Measurements from ENCODE around the gene ANKS1A.

ANKS1A gene

DNA sequence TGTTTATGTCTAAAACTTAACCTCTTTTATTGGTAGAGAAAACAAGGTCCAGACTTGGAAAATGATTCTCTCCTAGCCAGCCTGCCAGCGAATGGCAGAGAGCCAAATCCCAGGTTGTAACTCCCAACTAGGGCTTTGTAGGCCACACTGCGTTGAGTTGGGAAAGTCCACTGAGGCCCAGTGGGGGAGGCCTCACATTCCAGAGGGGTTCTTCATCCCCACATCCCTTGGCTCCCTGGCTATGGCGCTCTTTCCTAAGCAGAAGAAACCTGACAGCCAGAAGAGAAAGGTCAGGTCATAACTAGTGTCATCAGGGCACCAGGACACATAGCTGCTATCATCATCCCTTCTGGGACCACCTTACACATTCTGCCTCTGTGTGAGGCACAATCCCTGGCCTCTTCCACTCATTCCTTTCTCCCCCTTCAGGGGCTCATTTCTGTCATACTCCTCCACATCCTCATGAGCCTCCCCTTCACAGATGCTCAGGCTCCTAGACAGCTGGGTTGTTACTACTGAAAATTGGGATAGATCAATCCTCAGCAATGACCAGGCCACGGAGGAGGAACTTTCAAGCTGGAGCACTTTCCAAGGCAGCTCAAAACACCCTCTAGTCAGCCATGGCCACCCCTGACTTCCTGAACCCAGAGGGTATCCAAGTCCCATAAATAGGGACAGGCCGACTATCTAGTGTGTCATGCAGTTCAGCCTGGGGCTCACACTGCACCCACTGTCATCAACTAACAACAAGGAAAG lies 203.5 kb downstream of the ANKS1A start:
- TF ChIP-seq TAF1 (IDR thresholded peaks at IDR 0.05; ENCODE audit: low read depth) (no peak), YY1 (IDR thresholded peaks at IDR 0.05; ENCODE audit: low read depth) (no peak), TEAD4 (IDR thresholded peaks at IDR 0.05) (no peak), CEBPB (IDR thresholded peaks at IDR 0.05) (no peak), FOXM1 (IDR thresholded peaks at IDR 0.05; ENCODE audit: borderline replicate concordance, low read depth) (no peak), EGR1 (IDR thresholded peaks at IDR 0.05) (no peak)
- TF ChIP-seq, protein P1, sequence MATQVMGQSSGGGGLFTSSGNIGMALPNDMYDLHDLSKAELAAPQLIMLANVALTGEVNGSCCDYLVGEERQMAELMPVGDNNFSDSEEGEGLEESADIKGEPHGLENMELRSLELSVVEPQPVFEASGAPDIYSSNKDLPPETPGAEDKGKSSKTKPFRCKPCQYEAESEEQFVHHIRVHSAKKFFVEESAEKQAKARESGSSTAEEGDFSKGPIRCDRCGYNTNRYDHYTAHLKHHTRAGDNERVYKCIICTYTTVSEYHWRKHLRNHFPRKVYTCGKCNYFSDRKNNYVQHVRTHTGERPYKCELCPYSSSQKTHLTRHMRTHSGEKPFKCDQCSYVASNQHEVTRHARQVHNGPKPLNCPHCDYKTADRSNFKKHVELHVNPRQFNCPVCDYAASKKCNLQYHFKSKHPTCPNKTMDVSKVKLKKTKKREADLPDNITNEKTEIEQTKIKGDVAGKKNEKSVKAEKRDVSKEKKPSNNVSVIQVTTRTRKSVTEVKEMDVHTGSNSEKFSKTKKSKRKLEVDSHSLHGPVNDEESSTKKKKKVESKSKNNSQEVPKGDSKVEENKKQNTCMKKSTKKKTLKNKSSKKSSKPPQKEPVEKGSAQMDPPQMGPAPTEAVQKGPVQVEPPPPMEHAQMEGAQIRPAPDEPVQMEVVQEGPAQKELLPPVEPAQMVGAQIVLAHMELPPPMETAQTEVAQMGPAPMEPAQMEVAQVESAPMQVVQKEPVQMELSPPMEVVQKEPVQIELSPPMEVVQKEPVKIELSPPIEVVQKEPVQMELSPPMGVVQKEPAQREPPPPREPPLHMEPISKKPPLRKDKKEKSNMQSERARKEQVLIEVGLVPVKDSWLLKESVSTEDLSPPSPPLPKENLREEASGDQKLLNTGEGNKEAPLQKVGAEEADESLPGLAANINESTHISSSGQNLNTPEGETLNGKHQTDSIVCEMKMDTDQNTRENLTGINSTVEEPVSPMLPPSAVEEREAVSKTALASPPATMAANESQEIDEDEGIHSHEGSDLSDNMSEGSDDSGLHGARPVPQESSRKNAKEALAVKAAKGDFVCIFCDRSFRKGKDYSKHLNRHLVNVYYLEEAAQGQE (IDR thresholded peaks at IDR 0.05; ENCODE audit: low read depth), result no peak

DNA sequence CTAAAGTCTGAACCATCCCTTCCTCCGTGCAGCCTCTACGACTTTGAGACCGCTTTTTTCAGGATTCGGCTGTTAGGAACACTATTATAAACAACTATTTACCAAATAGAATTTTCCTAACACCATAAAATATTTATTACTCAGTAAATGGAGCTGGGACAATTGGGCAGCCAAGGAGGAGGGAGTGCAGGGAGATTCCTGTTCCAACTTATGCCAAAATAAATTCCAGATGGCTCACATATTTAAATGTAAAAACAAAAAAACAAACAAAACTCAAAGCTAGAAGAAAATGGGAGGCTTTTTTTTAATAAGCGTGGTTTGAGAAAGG lies 204.0 kb downstream of the ANKS1A start:
- TF ChIP-seq CREB1 (IDR thresholded peaks at IDR 0.05; ENCODE audit: low read depth), result no peak
- no peak for TF ChIP-seq CEBPB (IDR thresholded peaks at IDR 0.05)
- TF ChIP-seq ZBTB7A (IDR thresholded peaks at IDR 0.05; ENCODE audit: low read depth), result no peak
- TF ChIP-seq, protein P2, sequence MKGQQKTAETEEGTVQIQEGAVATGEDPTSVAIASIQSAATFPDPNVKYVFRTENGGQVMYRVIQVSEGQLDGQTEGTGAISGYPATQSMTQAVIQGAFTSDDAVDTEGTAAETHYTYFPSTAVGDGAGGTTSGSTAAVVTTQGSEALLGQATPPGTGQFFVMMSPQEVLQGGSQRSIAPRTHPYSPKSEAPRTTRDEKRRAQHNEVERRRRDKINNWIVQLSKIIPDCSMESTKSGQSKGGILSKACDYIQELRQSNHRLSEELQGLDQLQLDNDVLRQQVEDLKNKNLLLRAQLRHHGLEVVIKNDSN (IDR thresholded peaks at IDR 0.05), result no peak

DNA sequence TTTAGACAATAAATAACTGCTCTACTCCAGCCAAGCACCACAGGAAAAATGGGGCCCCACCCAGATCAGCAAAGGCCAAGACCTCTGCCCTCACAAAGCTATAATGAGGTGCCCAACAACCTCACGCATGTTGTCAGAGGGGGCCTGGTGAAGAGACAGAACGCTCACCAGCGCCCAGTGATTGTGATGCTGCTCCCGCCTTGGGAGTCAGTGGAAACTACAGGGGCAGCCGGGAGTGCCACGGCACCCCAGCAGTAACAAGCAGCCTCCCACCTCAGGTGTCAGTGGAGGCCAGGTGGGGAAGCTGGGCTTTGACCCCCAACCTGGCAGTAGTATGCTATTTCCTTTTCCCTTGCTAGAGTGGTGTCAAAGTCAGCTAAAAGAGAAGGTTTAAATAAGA lies 204.7 kb downstream of the ANKS1A start:
- TF ChIP-seq, protein P2 (IDR thresholded peaks at IDR 0.05), result no peak
- TF ChIP-seq NFIC (IDR thresholded peaks at IDR 0.05), result no peak

DNA sequence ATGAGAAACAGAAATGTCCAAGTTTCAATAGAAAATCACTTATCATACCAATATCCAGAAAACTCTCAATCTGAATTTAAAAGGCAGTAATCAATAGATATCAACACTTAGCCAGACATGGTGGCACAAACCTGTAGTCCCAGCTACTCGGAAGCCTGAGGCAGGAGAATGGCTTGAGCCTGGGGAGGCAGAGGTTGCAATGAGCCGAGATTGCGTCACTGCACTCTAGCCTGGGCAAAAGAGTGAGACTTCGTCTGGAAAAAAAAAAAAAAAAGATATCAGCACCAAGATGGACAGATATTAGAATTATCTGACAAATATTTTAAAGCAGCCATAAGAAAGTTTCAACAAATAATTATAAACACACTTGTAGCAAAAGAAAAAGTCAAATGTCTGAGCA lies 205.1 kb downstream of the ANKS1A start:
- peak; percentile 57; the same call in 1 of the 2 replicates for TF ChIP-seq CEBPB (IDR thresholded peaks at IDR 0.05)
- TF ChIP-seq, protein P1 (IDR thresholded peaks at IDR 0.05; ENCODE audit: low read depth), result no peak
- no peak for TF ChIP-seq TEAD4 (IDR thresholded peaks at IDR 0.05)
- TF ChIP-seq NFIC (IDR thresholded peaks at IDR 0.05), result no peak
- TF ChIP-seq RAD21 (IDR thresholded peaks at IDR 0.05; ENCODE audit: low read depth), result no peak
- no peak for TF ChIP-seq EGR1 (IDR thresholded peaks at IDR 0.05)

DNA sequence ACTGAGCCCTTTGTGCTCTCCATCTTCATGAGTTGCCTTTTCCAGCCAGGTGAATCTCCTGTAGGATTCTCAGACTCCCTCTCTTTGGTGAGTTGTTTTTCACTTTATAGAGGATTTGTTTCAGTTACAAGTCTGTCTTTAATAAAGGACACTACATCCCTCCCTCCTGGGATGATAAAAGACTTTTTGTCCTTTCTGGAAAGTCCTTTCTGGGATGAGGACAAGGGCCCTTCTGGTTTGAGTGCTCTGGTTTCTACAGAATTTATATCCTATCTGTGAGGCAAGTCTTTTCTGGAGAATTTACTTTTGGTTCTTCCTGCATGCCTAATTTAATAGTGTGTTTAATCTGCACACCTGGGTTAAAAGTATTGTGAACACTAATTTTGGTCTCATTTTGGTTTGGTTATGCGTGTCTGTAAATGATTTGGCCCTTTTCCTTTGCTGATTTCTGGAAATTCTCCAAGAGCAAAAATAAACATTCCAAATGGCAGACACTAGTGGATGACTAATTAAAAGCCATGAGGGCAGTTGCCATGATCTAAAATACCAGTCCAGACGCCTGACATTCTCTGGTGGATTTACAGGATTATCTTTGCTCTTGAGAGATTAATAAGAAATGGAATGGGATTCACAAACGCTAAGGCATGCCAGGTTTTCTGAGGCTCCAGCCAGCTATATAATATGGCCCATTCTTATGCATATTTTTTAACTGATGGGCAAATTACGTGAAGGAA lies 207.2 kb downstream of the ANKS1A start:
- TF ChIP-seq NFIC (IDR thresholded peaks at IDR 0.05) (no peak), ZBTB7A (IDR thresholded peaks at IDR 0.05; ENCODE audit: low read depth) (no peak), EGR1 (IDR thresholded peaks at IDR 0.05) (no peak), RAD21 (IDR thresholded peaks at IDR 0.05; ENCODE audit: low read depth) (no peak), EP300 (IDR thresholded peaks at IDR 0.05; ENCODE audit: borderline replicate concordance) (no peak), YY1 (IDR thresholded peaks at IDR 0.05; ENCODE audit: low read depth) (no peak), TAF1 (IDR thresholded peaks at IDR 0.05; ENCODE audit: low read depth) (no peak)
- TF ChIP-seq, protein P1 (IDR thresholded peaks at IDR 0.05; ENCODE audit: low read depth), result no peak

DNA sequence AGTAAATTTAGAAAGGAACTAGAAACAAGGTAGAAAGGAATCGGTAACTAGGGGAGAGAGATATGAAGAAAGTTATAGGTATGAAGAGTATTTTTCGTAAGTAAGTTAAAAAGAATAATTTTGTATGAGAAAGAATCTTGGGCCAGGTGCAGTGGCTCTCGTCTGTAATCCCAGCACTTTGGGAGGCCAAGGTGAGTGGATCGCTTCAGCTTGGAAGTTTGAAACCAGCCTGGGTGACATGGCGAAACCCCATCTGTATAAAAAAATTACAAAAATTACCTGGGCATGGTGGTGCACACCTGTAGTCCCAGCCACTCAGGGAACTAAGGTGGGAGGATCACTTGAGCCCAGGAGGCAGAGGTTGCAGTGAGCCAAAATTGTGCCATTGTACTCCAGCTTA lies 210.1 kb downstream of the ANKS1A start:
- TF ChIP-seq TEAD4 (IDR thresholded peaks at IDR 0.05) (no peak), ZBTB7A (IDR thresholded peaks at IDR 0.05; ENCODE audit: low read depth) (no peak), YY1 (IDR thresholded peaks at IDR 0.05; ENCODE audit: low read depth) (no peak), NFIC (IDR thresholded peaks at IDR 0.05) (no peak), EP300 (IDR thresholded peaks at IDR 0.05; ENCODE audit: borderline replicate concordance) (no peak), TCF12 (IDR thresholded peaks at IDR 0.05; ENCODE audit: low read depth) (no peak), FOXM1 (IDR thresholded peaks at IDR 0.05; ENCODE audit: borderline replicate concordance, low read depth) (no peak), EGR1 (IDR thresholded peaks at IDR 0.05) (no peak), TAF1 (IDR thresholded peaks at IDR 0.05; ENCODE audit: low read depth) (no peak), RAD21 (IDR thresholded peaks at IDR 0.05; ENCODE audit: low read depth) (no peak)
- TF ChIP-seq, protein P1 (IDR thresholded peaks at IDR 0.05; ENCODE audit: low read depth), result no peak
- TF ChIP-seq, protein P2 (IDR thresholded peaks at IDR 0.05), result no peak
